ENCODE data around the gene NAPG.
"Not testable (repeated sequence)": the region's sequence is repeated elsewhere in the genome, so short reads cannot be mapped to it uniquely, and the experiment has no call there.

Gene NAPG

GRCh38 chr18:10544093-10544748 is 18.4 kb downstream of the NAPG start:
- no peak for ATAC-seq (ENCODE audit: low read depth)
- H3K27ac Mint-ChIP-seq = no peak overlapping the region
- no peaks in the 10 kb centered on the region for H3K9me3 Mint-ChIP-seq
- DNase-seq (ENCODE audit: low spot score in 2 of 2) = no peak
- H3K36me3 Mint-ChIP-seq = peaks cover 37% of the 10 kb centered on the region
- H3K27me3 Mint-ChIP-seq = no peaks in the 10 kb centered on the region
- peaks cover 3% of the 10 kb centered on the region for H3K4me1 Mint-ChIP-seq
- H3K4me3 Mint-ChIP-seq = no peak overlapping the region

- Mint-ChIP-seq H3K27me3 (no peaks in the 10 kb centered on the region), H3K27ac (no peak overlapping the region), H3K9me3 (no peaks in the 10 kb centered on the region), H3K4me1 (no peaks in the 10 kb centered on the region), H3K36me3 (peaks cover 40% of the 10 kb centered on the region), H3K4me3 (no peak overlapping the region)
- ATAC-seq (ENCODE audit: low read depth) (no peak), DNase-seq (ENCODE audit: low spot score in 2 of 2) (no peak)
These were observed 20.9 kb downstream of the NAPG start for GRCh38 chr18:10546557-10547300.

GRCh38 chr18:10552226-10552625 is 26.4 kb downstream of the NAPG start:
- H3K4me1 Mint-ChIP-seq = no peaks in the 10 kb centered on the region
- ATAC-seq (ENCODE audit: low read depth) = no peak
- no peaks in the 10 kb centered on the region for H3K27me3 Mint-ChIP-seq
- no peaks in the 10 kb centered on the region for H3K9me3 Mint-ChIP-seq
- DNase-seq (ENCODE audit: low spot score in 2 of 2) = no peak
- H3K4me3 Mint-ChIP-seq = no peak overlapping the region
- H3K27ac Mint-ChIP-seq = no peak overlapping the region
- peaks cover 37% of the 10 kb centered on the region for H3K36me3 Mint-ChIP-seq

GRCh38 chr18:10556251-10556650 is 30.4 kb downstream of the NAPG start:
- H3K36me3 Mint-ChIP-seq = peaks cover 22% of the 10 kb centered on the region
- H3K9me3 Mint-ChIP-seq = not testable (repeated sequence)

GRCh38 chr18:10557085-10557677 is 31.4 kb downstream of the NAPG start:
- no peak overlapping the region for H3K4me3 Mint-ChIP-seq
- peaks cover 7% of the 10 kb centered on the region for H3K4me1 Mint-ChIP-seq
- ATAC-seq (ENCODE audit: low read depth) (no peak), DNase-seq (ENCODE audit: low spot score in 2 of 2) (no peak)
- no peaks in the 10 kb centered on the region for H3K27me3 Mint-ChIP-seq
- H3K27ac Mint-ChIP-seq = no peak overlapping the region
- no peaks in the 10 kb centered on the region for H3K9me3 Mint-ChIP-seq
- peaks cover 17% of the 10 kb centered on the region for H3K36me3 Mint-ChIP-seq

More at GRCh38 chr18:10556251-10556650, 30.4 kb downstream of the NAPG start:
- ATAC-seq (ENCODE audit: low read depth); DNase-seq (ENCODE audit: low spot score in 2 of 2); H3K27me3 Mint-ChIP-seq; H3K27ac Mint-ChIP-seq; H3K4me1 Mint-ChIP-seq; H3K4me3 Mint-ChIP-seq: not testable (repeated sequence)

GRCh38 chr18:10558243-10558966 is 32.6 kb downstream of the NAPG start:
- ATAC-seq (ENCODE audit: low read depth) (no peak), DNase-seq (ENCODE audit: low spot score in 2 of 2) (no peak)
- Mint-ChIP-seq H3K4me1 (peaks cover 7% of the 10 kb centered on the region), H3K27me3 (no peaks in the 10 kb centered on the region), H3K36me3 (peaks cover 17% of the 10 kb centered on the region), H3K27ac (no peak overlapping the region), H3K9me3 (no peaks in the 10 kb centered on the region), H3K4me3 (no peak overlapping the region)

- Mint-ChIP-seq H3K27me3 (no peaks in the 10 kb centered on the region), H3K27ac (no peak overlapping the region), H3K4me1 (peaks cover 7% of the 10 kb centered on the region), H3K9me3 (no peaks in the 10 kb centered on the region), H3K4me3 (no peak overlapping the region), H3K36me3 (peaks cover 16% of the 10 kb centered on the region)
- DNase-seq (ENCODE audit: low spot score in 2 of 2) = no peak
- no peak for ATAC-seq (ENCODE audit: low read depth)
These were observed 33.1 kb downstream of the NAPG start for GRCh38 chr18:10558967-10559298.

- Mint-ChIP-seq H3K4me3 (peak overlapping the region; percentile 79), H3K27ac (peak overlapping the region; percentile 56), H3K4me1 (peaks cover 7% of the 10 kb centered on the region), H3K36me3 (peaks cover 8% of the 10 kb centered on the region), H3K27me3 (no peaks in the 10 kb centered on the region), H3K9me3 (no peaks in the 10 kb centered on the region)
- ATAC-seq (ENCODE audit: low read depth) (peak; percentile 67), DNase-seq (ENCODE audit: low spot score in 2 of 2) (peak in 1 of 2 donors; percentile 15)
These were observed 34.0 kb downstream of the NAPG start for GRCh38 chr18:10559553-10560451.

GRCh38 chr18:10560452-10561045 is 34.7 kb downstream of the NAPG start:
- no peaks in the 10 kb centered on the region for H3K9me3 Mint-ChIP-seq
- no peak overlapping the region for H3K27ac Mint-ChIP-seq

GRCh38 chr18:10562773-10563160 is 36.9 kb downstream of the NAPG start:
- Mint-ChIP-seq H3K4me1 (peaks cover 7% of the 10 kb centered on the region), H3K27me3 (no peaks in the 10 kb centered on the region), H3K9me3 (no peaks in the 10 kb centered on the region), H3K4me3 (no peak overlapping the region), H3K36me3 (no peaks in the 10 kb centered on the region), H3K27ac (no peak overlapping the region)
- ATAC-seq (ENCODE audit: low read depth) (no peak), DNase-seq (ENCODE audit: low spot score in 2 of 2) (no peak)

More at GRCh38 chr18:10560452-10561045, 34.7 kb downstream of the NAPG start:
- ATAC-seq (ENCODE audit: low read depth) (peak; percentile 76), DNase-seq (ENCODE audit: low spot score in 2 of 2) (peak; percentile 44 to 72)
- no peaks in the 10 kb centered on the region for H3K27me3 Mint-ChIP-seq
- H3K36me3 Mint-ChIP-seq = peaks cover 5% of the 10 kb centered on the region
- peak overlapping the region; percentile 41 for H3K4me3 Mint-ChIP-seq
- H3K4me1 Mint-ChIP-seq = peaks cover 7% of the 10 kb centered on the region

- Mint-ChIP-seq H3K27me3 (no peaks in the 10 kb centered on the region), H3K9me3 (no peaks in the 10 kb centered on the region), H3K4me3 (no peak overlapping the region), H3K4me1 (peaks cover 7% of the 10 kb centered on the region), H3K36me3 (no peaks in the 10 kb centered on the region), H3K27ac (no peak overlapping the region)
- DNase-seq (ENCODE audit: low spot score in 2 of 2) (no peak), ATAC-seq (ENCODE audit: low read depth) (no peak)
These were observed 38.1 kb downstream of the NAPG start for GRCh38 chr18:10563886-10564285.

GRCh38 chr18:10564975-10565773 is 39.3 kb downstream of the NAPG start:
- ATAC-seq (ENCODE audit: low read depth) (no peak), DNase-seq (ENCODE audit: low spot score in 2 of 2) (no peak)
- H3K27ac Mint-ChIP-seq = no peak overlapping the region
- H3K9me3 Mint-ChIP-seq = no peaks in the 10 kb centered on the region
- no peaks in the 10 kb centered on the region for H3K36me3 Mint-ChIP-seq
- H3K4me1 Mint-ChIP-seq = peaks cover 3% of the 10 kb centered on the region
- H3K4me3 Mint-ChIP-seq = no peak overlapping the region
- no peaks in the 10 kb centered on the region for H3K27me3 Mint-ChIP-seq

All from memory B cell (primary cell).